ENCODE measurements around the gene SVOPL.

GRCh38 chr7:138579136-138579535, 122.0 kb downstream of the SVOPL start:
- no peak for TF ChIP-seq ZNF384 (IDR thresholded peaks at IDR 0.05)
- no peak for TF ChIP-seq ELF4 (IDR thresholded peaks at IDR 0.05)
- TF ChIP-seq BHLHE40 (IDR thresholded peaks at IDR 0.05; ENCODE audit: borderline replicate concordance): no peak
- TF ChIP-seq NFRKB (IDR thresholded peaks at IDR 0.05): no peak
- no peak for TF ChIP-seq FOXK2 (IDR thresholded peaks at IDR 0.05)
- TF ChIP-seq FOXM1 (IDR thresholded peaks at IDR 0.05; ENCODE audit: borderline replicate concordance): no peak

All from HEK293T (cell line).